Trophoblast cell (in vitro differentiated cells and primary cell): ENCODE measurements around the gene MYOC. TPM values are rescaled to one million over a fixed set of nuclear protein-coding genes. Genes with fewer than 3 reads are reported as not detected.
"Not testable (repeated sequence)": the region's sequence is repeated elsewhere in the genome, so short reads cannot be mapped to it uniquely, and the experiment has no call there.

ENCODE experiments used
- DNase-seq, 2 donors: peaks; one replicate each; pipeline ENCODE4 v3.0.0-alpha.2; 2016
- H2AFZ ChIP-seq: 2 replicates; pipeline ENCODE4 v1.6.1; 2013; ENCODE audit warnings: low read length, moderate library complexity, mild to moderate bottlenecking; ENCODE audit not compliant: insufficient read depth, poor library complexity
- H2AK5ac ChIP-seq: 2 replicates; pipeline ENCODE4 v1.6.1; 2013; ENCODE audit warnings: mild to moderate bottlenecking, low read length
- H2BK120ac ChIP-seq: 2 replicates; pipeline ENCODE4 v1.6.1; 2013; ENCODE audit warnings: low read length, mild to moderate bottlenecking, moderate library complexity; ENCODE audit not compliant: insufficient read depth, poor library complexity
- H2BK12ac ChIP-seq: 2 replicates; pipeline ENCODE4 v1.6.1; 2013; ENCODE audit warnings: mild to moderate bottlenecking, low read length, moderate library complexity
- H2BK5ac ChIP-seq: 2 replicates; pipeline ENCODE4 v1.6.1; 2013; ENCODE audit warnings: low read length, low read depth, moderate library complexity, mild to moderate bottlenecking; ENCODE audit not compliant: poor library complexity
- H3K14ac ChIP-seq: 2 replicates; pipeline ENCODE4 v1.6.1; 2013; ENCODE audit warnings: mild to moderate bottlenecking, low read length
- H3K18ac ChIP-seq: 2 replicates; pipeline ENCODE4 v1.6.1; 2013; ENCODE audit warnings: mild to moderate bottlenecking, low read length
- H3K23ac ChIP-seq: 2 replicates; pipeline ENCODE4 v1.6.1; 2013; ENCODE audit warnings: low read length
- H3K27ac ChIP-seq: 2 replicates; pipeline ENCODE4 v1.5.1; 2013; ENCODE audit warnings: low read depth, mild to moderate bottlenecking, inconsistent platforms, low read length, moderate library complexity
- H3K27me3 ChIP-seq: 2 replicates; pipeline ENCODE4 v1.6.1; 2013; ENCODE audit warnings: inconsistent platforms, mild to moderate bottlenecking, low read length, moderate library complexity; ENCODE audit not compliant: insufficient read depth
- H3K36me3 ChIP-seq, 2 experiments: 1 replicate in 1 of 2; 2 replicates in 1 of 2; pipeline ENCODE4 v1.6.1; 2013; ENCODE audit warnings: low read length in 2 of 2, mild to moderate bottlenecking in 2 of 2, moderate library complexity in 1 of 2; ENCODE audit not compliant: insufficient read depth in 2 of 2, control insufficient read depth in 1 of 2
- H3K4ac ChIP-seq: 2 replicates; pipeline ENCODE4 v1.6.1; 2013; ENCODE audit warnings: low read depth, mild to moderate bottlenecking, low read length, moderate library complexity
- H3K4me1 ChIP-seq, 2 experiments: 1 replicate in 1 of 2; 2 replicates in 1 of 2; pipeline ENCODE4 v1.6.1; 2013; ENCODE audit warnings: low read length in 2 of 2, mild to moderate bottlenecking in 2 of 2, moderate library complexity in 1 of 2; ENCODE audit not compliant: insufficient read depth in 2 of 2, control insufficient read depth in 1 of 2
- H3K4me2 ChIP-seq: 2 replicates; pipeline ENCODE4 v1.6.1; 2013; ENCODE audit warnings: inconsistent platforms, mild to moderate bottlenecking, low read length, moderate library complexity
- H3K4me3 ChIP-seq: 2 replicates; pipeline ENCODE4 v1.5.1; 2013; ENCODE audit warnings: mild to moderate bottlenecking, low read depth, low read length, inconsistent platforms
- H3K79me1 ChIP-seq: one replicate; pipeline ENCODE4 v1.6.1; 2013; ENCODE audit warnings: low read length
- H3K79me2 ChIP-seq: 2 replicates; pipeline ENCODE4 v1.6.1; 2013; ENCODE audit warnings: low read length, mild to moderate bottlenecking; ENCODE audit not compliant: control insufficient read depth, insufficient read depth, poor library complexity
- H3K9ac ChIP-seq: 2 replicates; pipeline ENCODE4 v1.6.1; 2013; ENCODE audit warnings: mild to moderate bottlenecking, low read length
- H3K9me3 ChIP-seq: 2 replicates; pipeline ENCODE4 v1.6.1; 2013; ENCODE audit warnings: low read depth, mild to moderate bottlenecking, control low read depth, inconsistent platforms, low read length; ENCODE audit not compliant: insufficient read depth
- H4K12ac ChIP-seq: 2 replicates; pipeline ENCODE4 v1.6.1; 2013; ENCODE audit warnings: low read depth, mild to moderate bottlenecking, low read length, moderate library complexity
- H4K8ac ChIP-seq: 2 replicates; pipeline ENCODE4 v1.6.1; 2013; ENCODE audit warnings: low read depth, mild to moderate bottlenecking, low read length, moderate library complexity
- H4K91ac ChIP-seq: one replicate; pipeline ENCODE4 v1.6.1; 2013; ENCODE audit warnings: low read depth, mild to moderate bottlenecking, low read length, moderate library complexity
- WGBS: extraction: QIAGEN DNeasy Blood & Tissue Kit; methylation state at CpG from one replicate; pipeline ENCODE4 v1.1.7; 2013; ENCODE audit warnings: missing lambda C conversion rate; ENCODE audit not compliant: insufficient read length, insufficient coverage; ENCODE audit errors: extremely low coverage; 5-methylcytosine and 5-hydroxymethylcytosine counted together
- polyA plus RNA-seq: library from polyadenylated mRNA; stranded (reverse); fragments of 200-250 nt; gene quantifications from 2 replicates; pipeline ENCODE4 v1.2.3, GENCODE V29; 2013

The MYOC gene
- polyA plus RNA-seq = not detected in 2 replicates

DNA sequence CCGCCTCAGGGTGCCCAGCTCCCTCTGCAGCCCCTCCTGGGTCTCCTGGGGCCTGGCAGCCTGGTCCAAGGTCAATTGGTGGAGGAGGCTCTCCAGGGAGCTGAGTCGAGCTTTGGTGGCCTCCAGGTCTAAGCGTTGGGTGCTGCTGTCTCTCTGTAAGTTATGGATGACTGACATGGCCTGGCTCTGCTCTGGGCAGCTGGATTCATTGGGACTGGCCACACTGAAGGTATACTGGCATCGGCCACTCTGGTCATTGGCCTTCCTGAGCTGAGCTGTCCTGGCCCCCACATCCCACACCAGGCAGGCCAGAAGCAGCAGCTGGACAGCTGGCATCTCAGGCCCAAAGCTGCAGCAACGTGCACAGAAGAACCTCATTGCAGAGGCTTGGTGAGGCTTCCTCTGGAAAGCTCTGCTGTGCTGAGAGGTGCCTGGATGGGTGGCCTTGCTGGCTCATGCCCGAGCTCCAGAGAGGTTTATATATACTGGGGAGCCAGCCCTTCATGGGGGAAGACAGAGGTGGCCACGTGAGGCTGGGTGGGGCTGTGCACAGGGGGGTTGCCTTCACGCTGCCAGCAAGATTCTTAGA, at the start of gene MYOC:
TSS of gene MYOC (minus strand) at position 455 of the 589 bp plus-strand sequence. CDS start at position 378, 77 bp downstream.
- no peak within 1 kb of the TSS for H4K8ac ChIP-seq
- no peak within 1 kb of the TSS for H4K91ac ChIP-seq
- H2BK5ac ChIP-seq = no peak within 1 kb of the TSS
- no peak within 1 kb of the TSS for H3K23ac ChIP-seq
- no peak for DNase-seq
- H2BK120ac ChIP-seq = no peak within 1 kb of the TSS
- H4K12ac ChIP-seq = no peak within 1 kb of the TSS
- H3K79me2 ChIP-seq = no peaks in the 10 kb centered on the region
- no peaks in the 10 kb centered on the region for H3K4me1 ChIP-seq
- H3K9me3 ChIP-seq = peaks cover 3% of the 10 kb centered on the region
- no peaks in the 10 kb centered on the region for H3K36me3 ChIP-seq
- no peak within 1 kb of the TSS for H3K9ac ChIP-seq
- no peak within 1 kb of the TSS for H3K4me3 ChIP-seq
- no peak within 1 kb of the TSS for H2AK5ac ChIP-seq
- no peaks in the 10 kb centered on the region for H3K27me3 ChIP-seq
- H3K4me2 ChIP-seq = no peak within 1 kb of the TSS
- no peak within 1 kb of the TSS for H3K14ac ChIP-seq
- no peak within 1 kb of the TSS for H2AFZ ChIP-seq
- H3K18ac ChIP-seq = no peak within 1 kb of the TSS
- H3K4ac ChIP-seq = no peak within 1 kb of the TSS
- H3K79me1 ChIP-seq = no peaks in the 10 kb centered on the region
- H3K27ac ChIP-seq = no peak within 1 kb of the TSS
- WGBS = no CpG with 5 or more reads among the region's 8 CpGs
- H2BK12ac ChIP-seq = no peak within 1 kb of the TSS

- Histone ChIP-seq H3K79me1 (no peaks in the 10 kb centered on the region), H3K4me2 (no peak overlapping the region), H2BK120ac (no peak overlapping the region), H3K14ac (no peak overlapping the region), H3K18ac (no peak overlapping the region), H3K79me2 (no peaks in the 10 kb centered on the region), H4K8ac (no peak overlapping the region), H2AK5ac (no peak overlapping the region), H3K36me3 (no peaks in the 10 kb centered on the region), H4K12ac (no peak overlapping the region), H3K9me3 (peaks cover 2% of the 10 kb centered on the region), H3K27ac (no peak overlapping the region), H3K4ac (no peak overlapping the region), H3K4me3 (no peak overlapping the region), H2BK12ac (no peak overlapping the region), H3K4me1 (no peaks in the 10 kb centered on the region), H4K91ac (no peak overlapping the region), H3K23ac (no peak overlapping the region), H2BK5ac (no peak overlapping the region), H2AFZ (no peak overlapping the region), H3K27me3 (no peaks in the 10 kb centered on the region), H3K9ac (no peak overlapping the region)
- DNase-seq = no peak
- no CpG with 5 or more reads among the region's 2 CpGs for WGBS
Observed at GRCh38 chr1:171699531-171699930, 47.0 kb upstream of the MYOC start.

GRCh38 chr1:171695772-171696171, 43.3 kb upstream of the MYOC start:
- H3K27ac ChIP-seq, H4K91ac ChIP-seq, H4K12ac ChIP-seq, H3K27me3 ChIP-seq, H3K4me2 ChIP-seq, H3K36me3 ChIP-seq, H2AFZ ChIP-seq, H4K8ac ChIP-seq, H2BK120ac ChIP-seq, DNase-seq, H3K18ac ChIP-seq, H2AK5ac ChIP-seq, H3K4me3 ChIP-seq, H3K79me1 ChIP-seq, H3K23ac ChIP-seq, H2BK12ac ChIP-seq, H3K4me1 ChIP-seq, H3K9ac ChIP-seq, H3K79me2 ChIP-seq, H3K14ac ChIP-seq, H3K4ac ChIP-seq, H3K9me3 ChIP-seq, H2BK5ac ChIP-seq: not testable (repeated sequence)
- no CpG with 5 or more reads among the region's 14 CpGs for WGBS

GRCh38 chr1:171693541-171693940, 41.1 kb upstream of the MYOC start:
- not testable (repeated sequence) for H3K9me3 ChIP-seq, H2BK5ac ChIP-seq, H3K79me2 ChIP-seq, H3K18ac ChIP-seq, H3K14ac ChIP-seq, H3K23ac ChIP-seq, DNase-seq, H2BK12ac ChIP-seq, H3K4ac ChIP-seq, H3K79me1 ChIP-seq, H2AK5ac ChIP-seq, H4K91ac ChIP-seq, H3K36me3 ChIP-seq, H3K4me3 ChIP-seq, H2BK120ac ChIP-seq, H3K4me1 ChIP-seq, H4K8ac ChIP-seq, H2AFZ ChIP-seq, H3K4me2 ChIP-seq, H4K12ac ChIP-seq, H3K27me3 ChIP-seq, H3K27ac ChIP-seq, H3K9ac ChIP-seq
- WGBS = no CpG with 5 or more reads among the region's 23 CpGs
